CMK (cell line): ENCODE data around the gene YJEFN3.

Experiments used
- DNase-seq: peaks from one replicate; pipeline ENCODE4 v3.0.0-alpha.2; 2010; ENCODE audit warnings: low read depth

Gene YJEFN3

DNA sequence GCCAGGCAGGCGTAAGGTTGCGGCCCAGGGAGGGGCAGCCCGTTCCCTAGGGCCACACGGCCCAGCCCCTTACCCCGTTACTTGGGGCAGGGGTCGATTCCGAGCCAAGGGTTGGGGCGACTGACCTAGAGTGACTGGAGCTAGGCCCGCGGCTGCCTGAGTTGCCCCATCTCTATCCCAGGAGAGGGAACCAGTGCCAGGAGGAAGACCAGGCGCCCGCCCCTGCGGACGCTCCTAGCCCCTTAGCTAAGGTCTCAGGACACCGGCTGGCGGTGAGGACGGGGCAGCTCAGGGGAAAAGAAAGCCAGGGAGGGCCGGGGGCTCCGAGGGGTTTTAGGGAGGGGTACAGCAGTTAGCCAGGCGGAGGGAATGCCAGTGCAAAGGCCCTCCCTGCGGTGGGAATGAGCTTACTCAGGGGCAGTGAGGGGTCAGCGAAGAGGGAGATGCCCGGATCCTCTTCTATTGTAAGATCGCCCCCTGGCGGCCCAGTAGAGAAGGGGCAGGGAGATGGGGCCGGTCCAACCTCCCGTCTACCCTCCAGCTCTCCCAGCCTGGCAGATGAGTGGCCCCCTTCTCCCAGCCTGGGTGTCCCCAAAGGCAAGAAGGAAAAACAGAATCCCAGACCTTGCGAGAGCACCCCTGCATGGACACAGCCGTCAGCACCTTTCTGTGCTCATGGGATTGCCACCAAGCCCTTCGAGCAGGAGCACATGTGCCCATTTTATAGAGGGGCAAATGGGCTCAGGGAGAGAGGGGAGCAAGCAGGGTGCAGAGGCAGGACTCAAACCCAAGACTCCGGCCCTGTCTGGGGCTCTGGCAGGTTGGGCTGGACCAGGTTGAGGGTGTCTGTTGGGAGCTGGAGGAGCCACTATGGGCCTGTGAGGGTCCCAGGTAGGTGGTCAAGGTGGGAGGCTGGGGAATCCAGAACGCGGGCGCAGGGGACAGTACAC lies 25.6 kb downstream of the YJEFN3 start:
- DNase-seq: no peak

GRCh38 chr19:19558055-19558454 lies 29.3 kb downstream of the YJEFN3 start:
- no peak for DNase-seq

- no peak for DNase-seq
These were observed 29.9 kb downstream of the YJEFN3 start for GRCh38 chr19:19558636-19559035.

- DNase-seq: no peak
These were observed 31.2 kb downstream of the YJEFN3 start for GRCh38 chr19:19559931-19560330.

DNA sequence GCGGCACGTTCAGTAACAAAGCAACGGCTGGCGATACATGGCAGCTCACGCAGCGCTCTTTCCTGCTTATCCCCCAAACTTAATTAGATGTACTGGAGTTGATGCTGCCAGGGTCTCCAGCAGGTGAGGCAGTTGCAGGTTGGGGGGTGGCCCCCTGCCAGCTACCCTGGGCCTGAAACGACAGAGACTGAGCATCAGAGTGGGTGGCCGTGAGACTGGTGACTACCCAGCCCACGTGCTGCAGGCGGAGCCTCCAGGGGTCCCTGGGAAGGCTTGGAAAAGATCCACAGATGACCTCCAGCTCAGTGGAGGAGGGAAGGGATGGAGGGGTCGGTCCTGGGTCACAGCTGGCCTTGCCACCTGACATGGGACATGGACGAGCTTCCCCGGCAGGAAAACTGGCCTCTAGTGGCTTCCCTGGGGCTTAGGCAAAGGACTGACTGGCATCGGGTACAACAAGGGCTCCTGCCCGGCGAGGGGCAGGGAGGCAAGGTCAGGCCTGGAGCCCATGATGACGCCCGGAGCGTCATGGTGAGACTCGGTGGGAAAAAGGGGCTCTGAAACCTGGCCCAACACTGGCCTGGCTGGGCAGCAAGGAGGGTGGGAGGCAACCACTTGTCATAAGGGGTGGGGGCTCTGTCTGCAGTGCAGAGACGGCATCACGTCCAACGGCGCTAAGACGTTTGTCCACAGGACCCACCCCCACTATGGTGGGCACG lies 33.4 kb downstream of the YJEFN3 start:
- no peak for DNase-seq

DNA sequence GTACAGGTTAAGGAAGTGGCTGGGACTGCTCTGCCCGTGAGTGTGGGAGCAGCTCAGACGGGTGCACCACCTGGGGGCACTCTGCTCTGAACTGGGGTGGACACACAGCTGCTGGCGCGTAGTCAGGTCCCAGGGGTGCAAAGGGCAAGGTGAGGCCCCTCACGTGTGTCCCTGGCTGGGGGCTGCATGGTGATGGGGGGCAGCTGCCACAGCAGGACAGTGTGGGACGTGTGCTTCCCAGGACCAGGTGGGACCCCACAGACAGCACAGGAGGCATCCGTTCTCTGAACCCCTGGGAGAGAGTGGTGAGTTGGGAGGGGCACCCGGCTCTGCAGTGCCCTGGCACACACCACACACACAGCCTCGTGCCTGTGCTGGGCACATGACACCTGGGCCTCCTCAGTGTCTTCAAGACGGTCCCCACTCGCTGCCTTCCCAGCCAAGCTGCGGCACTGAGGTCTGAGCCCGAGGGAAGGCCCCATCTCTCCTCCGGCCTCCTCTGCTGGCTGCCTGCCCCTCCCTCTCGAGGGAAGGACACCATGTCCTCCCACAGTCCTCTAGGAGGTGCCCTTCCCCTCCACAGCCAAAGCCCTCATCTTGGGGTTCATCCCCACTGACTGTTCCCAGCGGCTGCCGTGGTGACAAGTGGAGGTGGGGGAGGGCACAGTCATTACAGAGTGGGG lies 34.1 kb downstream of the YJEFN3 start:
- DNase-seq: no peak

GRCh38 chr19:19563348-19563848 lies 34.7 kb downstream of the YJEFN3 start:
- no peak for DNase-seq

GRCh38 chr19:19566306-19566705 lies 37.6 kb downstream of the YJEFN3 start:
- no peak for DNase-seq

DNA sequence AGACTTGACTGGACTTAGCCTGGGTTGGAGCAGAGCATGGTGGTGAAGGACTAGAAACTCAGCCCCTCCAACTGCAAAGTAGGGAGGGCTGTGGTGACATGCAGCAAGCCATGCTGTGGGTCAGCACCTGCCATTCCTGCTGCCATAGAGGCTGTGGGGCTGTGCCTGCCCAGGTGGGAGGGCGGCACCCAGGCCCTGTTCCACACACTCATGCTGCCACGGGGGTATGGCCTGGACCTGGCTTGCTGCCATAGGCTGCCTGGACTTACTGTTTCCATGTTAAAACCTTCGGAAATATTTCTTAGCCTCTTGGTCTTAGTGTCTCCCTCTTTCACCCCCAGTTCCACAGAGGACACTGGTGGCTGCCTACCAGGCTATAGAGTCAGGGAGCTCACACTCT lies 38.7 kb downstream of the YJEFN3 start:
- DNase-seq: no peak

DNA sequence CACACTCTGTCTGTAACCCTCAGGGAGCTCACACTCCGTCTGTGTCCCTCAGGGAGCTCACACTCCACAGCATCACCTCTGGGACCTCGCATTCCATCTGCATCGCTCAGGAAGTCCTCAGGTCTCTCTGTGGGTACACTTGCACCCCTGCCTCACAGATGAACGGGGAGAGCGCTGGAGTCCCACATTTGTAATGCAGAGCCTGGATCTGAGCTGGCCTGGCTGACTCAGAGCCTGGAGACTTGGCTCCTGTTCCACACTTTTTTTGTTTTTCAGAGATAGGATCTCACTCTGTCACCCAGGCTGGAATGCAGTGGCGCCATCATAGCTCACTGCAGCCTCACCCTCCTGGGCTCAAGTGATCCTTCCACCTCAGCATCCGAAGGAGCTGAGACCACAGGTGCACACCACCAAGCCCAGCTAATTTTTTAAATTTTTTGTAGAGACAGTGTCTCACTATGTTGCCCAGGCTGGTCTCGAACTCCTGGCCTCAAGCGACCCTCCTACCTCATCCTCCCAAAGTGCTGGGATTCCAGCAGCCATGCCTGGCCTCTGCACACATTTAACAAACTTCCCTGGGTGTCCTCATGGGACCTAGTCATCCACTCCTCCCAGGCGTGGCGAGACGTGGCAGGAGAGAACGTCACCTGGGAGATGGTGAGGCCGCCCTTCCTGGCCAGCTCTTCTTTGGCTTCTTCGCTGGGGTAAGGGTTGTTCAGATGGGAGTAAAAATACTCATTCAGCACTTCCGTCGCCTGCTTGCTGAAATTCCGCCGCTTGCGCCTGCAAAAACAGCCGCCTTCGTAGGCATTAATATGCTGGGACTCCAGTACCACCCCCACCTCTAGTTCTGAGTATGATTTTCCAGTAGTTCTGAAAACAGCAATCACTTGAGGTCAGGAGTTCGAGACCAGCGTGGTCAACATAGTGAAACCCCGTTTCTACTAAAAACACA lies 40.4 kb downstream of the YJEFN3 start:
- no peak for DNase-seq

DNA sequence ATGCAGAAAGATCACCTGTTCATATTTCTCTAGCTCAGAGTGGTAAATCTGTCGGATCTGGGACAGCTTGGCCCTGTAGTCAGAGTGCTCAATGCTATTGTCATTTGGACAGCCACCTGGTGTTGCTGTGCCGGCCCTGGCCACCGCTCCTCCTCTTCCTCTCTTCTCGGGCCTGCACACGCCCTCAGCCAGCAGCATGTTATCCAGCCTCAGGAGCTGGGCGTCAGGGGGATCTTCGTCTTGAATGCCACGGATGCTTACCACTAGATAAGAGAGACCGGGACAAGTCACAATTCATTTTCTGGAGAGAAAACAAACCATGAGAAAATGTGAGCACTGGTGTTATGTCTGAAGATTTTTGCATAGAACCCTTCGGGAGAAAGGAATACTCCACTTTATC lies 41.9 kb downstream of the YJEFN3 start:
- no peak for DNase-seq

DNA sequence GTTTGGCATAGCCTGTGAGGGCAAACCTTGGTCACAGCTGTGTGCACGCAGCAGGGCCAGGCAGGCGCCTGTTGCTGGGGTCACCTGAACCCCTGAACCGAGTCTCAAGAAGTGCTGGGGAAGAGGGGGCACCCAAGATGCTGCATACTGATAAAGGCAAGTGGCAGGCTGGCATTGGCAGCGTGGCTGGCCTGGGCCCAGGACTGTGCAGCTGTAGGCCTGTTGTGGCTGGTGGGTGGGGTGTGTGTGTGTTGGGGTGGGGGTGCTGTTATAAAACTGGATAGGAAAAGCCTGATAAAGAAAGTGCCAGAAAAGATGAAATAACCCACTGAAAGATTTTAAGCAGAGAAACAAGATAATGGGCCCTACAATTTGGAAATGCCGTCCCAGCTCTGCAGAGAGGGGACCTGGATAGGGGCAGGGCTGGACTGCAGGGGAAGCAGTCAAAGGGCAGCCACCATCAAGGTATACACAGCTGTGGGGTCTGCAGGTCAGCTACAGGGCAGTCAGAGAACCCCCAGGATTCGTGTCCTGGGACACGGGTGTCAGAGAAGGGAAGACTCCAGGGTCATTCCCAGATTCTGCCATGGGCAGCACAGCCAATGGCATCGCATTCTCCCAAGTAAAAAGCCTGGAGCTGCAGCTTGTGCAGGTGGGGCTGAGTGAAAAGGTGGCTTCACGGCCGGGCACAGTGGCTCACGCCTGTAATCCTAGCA lies 42.5 kb downstream of the YJEFN3 start:
- DNase-seq: no peak

DNA sequence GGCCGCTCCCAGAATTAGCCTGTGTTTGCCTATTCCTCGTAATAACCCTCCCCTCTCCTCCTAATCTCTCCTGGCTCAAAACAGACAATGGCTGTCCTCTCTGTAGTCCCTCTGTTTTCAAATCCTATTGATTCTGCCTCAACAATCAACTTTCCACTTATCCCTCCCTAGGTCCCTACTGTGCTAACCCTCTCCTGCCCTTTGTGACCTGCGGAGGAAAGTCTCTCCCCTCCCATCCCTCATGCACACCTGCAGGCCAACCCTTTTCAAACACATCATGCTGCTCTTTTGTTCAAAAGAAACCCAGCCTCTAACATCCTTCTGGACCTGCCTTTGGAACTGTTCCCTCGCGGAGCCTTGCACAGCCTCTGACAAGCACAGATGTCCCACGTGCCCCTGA lies 46.7 kb downstream of the YJEFN3 start:
- no peak for DNase-seq

- no peak for DNase-seq
These were observed 49.5 kb downstream of the YJEFN3 start for GRCh38 chr19:19578252-19578651.

- DNase-seq: no peak
These were observed 51.0 kb downstream of the YJEFN3 start for GRCh38 chr19:19579533-19580361.

DNA sequence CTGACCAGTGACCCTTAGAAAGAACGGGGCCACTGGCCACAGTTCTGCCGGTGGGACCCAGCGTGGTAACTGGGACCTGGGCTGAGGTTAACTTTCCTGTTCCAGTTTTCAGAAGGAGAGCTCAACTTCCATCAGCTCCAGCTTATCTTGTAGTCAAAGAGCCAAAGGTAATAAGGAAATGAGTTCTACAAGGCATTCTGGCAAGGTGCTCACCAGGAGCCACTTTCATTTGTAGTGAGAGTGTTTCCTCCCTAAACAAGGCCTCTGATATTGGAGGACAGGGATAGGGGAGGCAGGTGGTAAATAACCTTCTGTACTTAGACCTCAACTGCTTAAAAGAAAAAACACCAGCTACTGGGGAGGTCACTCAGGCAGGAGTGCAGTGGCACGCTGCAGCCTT lies 51.7 kb downstream of the YJEFN3 start:
- no peak for DNase-seq

GRCh38 chr19:19581391-19581790 lies 52.7 kb downstream of the YJEFN3 start:
- no peak for DNase-seq

DNA sequence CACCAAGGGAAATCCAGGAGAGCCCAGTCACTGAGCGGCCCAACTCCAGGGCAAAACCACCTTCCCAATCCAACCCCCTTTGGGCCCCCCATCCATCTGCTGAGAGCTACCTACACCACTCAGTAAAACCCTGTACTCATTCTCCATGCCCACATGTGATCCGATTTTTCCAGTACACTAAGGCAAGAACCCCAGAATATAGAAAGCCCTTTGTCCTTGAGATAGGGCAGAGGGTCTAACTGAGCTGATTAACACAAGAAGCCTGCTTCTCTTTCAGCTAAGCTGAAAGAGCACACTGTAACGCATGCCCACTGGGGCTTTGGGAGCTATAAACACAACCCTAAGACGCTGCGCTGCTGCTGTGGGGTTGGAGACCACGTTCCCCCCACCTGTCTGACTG lies 53.8 kb downstream of the YJEFN3 start:
- no peak for DNase-seq

GRCh38 chr19:19584356-19584755 lies 55.6 kb downstream of the YJEFN3 start:
- DNase-seq: no peak
